Endothelial cell of umbilical vein (primary cell): ENCODE data around the gene TMEM59. TPM values are rescaled to one million over a fixed set of nuclear protein-coding genes. Genes with fewer than 3 reads are reported as not detected.
"Not testable (repeated sequence)": the region's sequence is repeated elsewhere in the genome, so short reads cannot be mapped to it uniquely, and the experiment has no call there.

Experiments used
- BruUV-seq: library from RNA; stranded (reverse); fragments of 400-500 nt; replicated peaks from 2 replicates; lab custom pipeline; 2021; lab: Mats Ljungman, UMichigan
- CTCF ChIA-PET: fragments of 300-600, 350-600 bp; sonication (Branson Sonifier 250); formaldehyde crosslinking; loops from one replicate; lab custom pipeline; 2021; ENCODE audit warnings: antibody characterized with exemption, inconsistent platforms; lab: Charles Lee
- POLR2A ChIA-PET: fragments of 300-600, 350-600 bp; sonication (Branson Sonifier 250); formaldehyde crosslinking; loops from one replicate; lab custom pipeline; 2021; ENCODE audit warnings: antibody characterized with exemption, inconsistent platforms; lab: Charles Lee
- DNase-seq: peaks from one replicate; pipeline ENCODE4 v3.0.0-alpha.2; 2011; ENCODE audit warnings: low read depth, low spot score
- FAIRE-seq: peaks from 2 replicates; lab custom pipeline; 2011; peaks lifted over from hg19 to GRCh38; lab: Jason Lieb, UNC
- H2AFZ ChIP-seq: 2 replicates; pipeline ENCODE4 v1.6.0; 2012; ENCODE audit warnings: low read depth, low read length, control low read depth, inconsistent platforms
- H3K27ac ChIP-seq: 2 replicates; pipeline ENCODE4 v1.5.1; 2011; ENCODE audit warnings: low read depth, mild to moderate bottlenecking, control low read depth, low read length, moderate library complexity; ENCODE audit not compliant: insufficient read depth
- H3K27me3 ChIP-seq, 2 experiments: 2 replicates each; pipeline versions ENCODE4 v1.6.0 to v1.6.1; 2011; ENCODE audit warnings: low read length in 2 of 2, mixed read lengths in 1 of 2; ENCODE audit not compliant: control insufficient read depth in 2 of 2, insufficient read depth in 2 of 2
- H3K36me3 ChIP-seq, 2 experiments: 2 replicates in 1 of 2; 3 replicates in 1 of 2; pipeline ENCODE4 v1.5.1; 2011; ENCODE audit warnings: low read length in 2 of 2, mild to moderate bottlenecking in 1 of 2, moderate library complexity in 1 of 2; ENCODE audit not compliant: control insufficient read depth in 2 of 2, insufficient read depth in 2 of 2; ENCODE audit errors: extremely low read depth in 1 of 2
- H3K4me1 ChIP-seq: 3 replicates; pipeline ENCODE4 v1.5.1; 2011; ENCODE audit warnings: mild to moderate bottlenecking, low read length; ENCODE audit not compliant: control insufficient read depth, insufficient read depth; ENCODE audit errors: extremely low read depth
- H3K4me2 ChIP-seq: 2 replicates; pipeline ENCODE4 v1.6.1; 2011; ENCODE audit warnings: low read length, control low read depth, mixed read lengths; ENCODE audit not compliant: insufficient read depth
- H3K4me3 ChIP-seq, 3 experiments: fragments of 200-600 bp in 1 of 3; sonication (generic), shearing (Covaris generic) in 1 of 3; replicated peaks in 1 of 3; 2 replicates each; pipeline ENCODE4 v1.5.1; 2011 to 2016; ENCODE audit warnings: control low read depth in 3 of 3, low read length in 3 of 3, mild to moderate bottlenecking in 2 of 3, inconsistent platforms in 1 of 3, low read depth in 1 of 3, moderate library complexity in 1 of 3; ENCODE audit not compliant: insufficient read depth in 1 of 3
- H3K79me2 ChIP-seq: 2 replicates; pipeline ENCODE4 v1.6.0; 2012; ENCODE audit warnings: low read length, inconsistent platforms; ENCODE audit not compliant: control insufficient read depth, insufficient read depth
- H3K9ac ChIP-seq: replicated peaks from 2 replicates; pipeline ENCODE3; 2011; ENCODE audit warnings: low read length, control low read depth; ENCODE audit not compliant: insufficient read depth; ENCODE audit errors: extremely low read depth
- H3K9me1 ChIP-seq: replicated peaks from 3 replicates; pipeline ENCODE4 v1.6.0; 2011; ENCODE audit warnings: mild to moderate bottlenecking, low read length; ENCODE audit not compliant: control insufficient read depth, insufficient read depth; ENCODE audit errors: extremely low read depth
- H3K9me3 ChIP-seq: replicated peaks from 2 replicates; pipeline ENCODE4 v1.5.1; 2012; ENCODE audit warnings: low read length, inconsistent platforms; ENCODE audit not compliant: control insufficient read depth, insufficient read depth
- H4K20me1 ChIP-seq: replicated peaks from 2 replicates; pipeline ENCODE3; 2011; ENCODE audit warnings: mild to moderate bottlenecking, low read length; ENCODE audit not compliant: control insufficient read depth, insufficient read depth; ENCODE audit errors: extremely low read depth
- CTCF ChIP-seq, 2 donors: IDR thresholded peaks; 1 replicate in 1 of 2; 2 replicates in 1 of 2; pipeline ENCODE4 v1.5.1; 2011; ENCODE audit warnings: low read length in 2 of 2, mild to moderate bottlenecking in 2 of 2, moderate library complexity in 2 of 2, control low read depth in 1 of 2, inconsistent platforms in 1 of 2, low read depth in 1 of 2; ENCODE audit not compliant: insufficient read depth in 1 of 2; ENCODE audit errors: extremely low read depth in 1 of 2
- EZH2 ChIP-seq: IDR thresholded peaks from 2 replicates; pipeline ENCODE4 v1.6.1; 2012; ENCODE audit warnings: borderline replicate concordance, low read depth, mild to moderate bottlenecking, moderate library complexity, low read length, inconsistent platforms; ENCODE audit not compliant: severe bottlenecking
- FOS ChIP-seq: IDR thresholded peaks from 2 replicates; pipeline ENCODE4 v1.6.1; 2011; ENCODE audit warnings: mild to moderate bottlenecking, low read length, moderate library complexity, borderline replicate concordance; ENCODE audit not compliant: insufficient read depth
- GATA2 ChIP-seq: IDR thresholded peaks from 2 replicates; pipeline ENCODE4 v1.7.0; 2011; ENCODE audit warnings: low read depth, mild to moderate bottlenecking, moderate library complexity, mixed read lengths, low read length; ENCODE audit not compliant: insufficient read length, insufficient read depth
- JUN ChIP-seq: IDR thresholded peaks from 2 replicates; pipeline ENCODE4 v1.6.1; 2011; ENCODE audit warnings: borderline replicate concordance, low read depth; ENCODE audit not compliant: insufficient read length, insufficient read depth
- MAX ChIP-seq: IDR thresholded peaks from 2 replicates; pipeline ENCODE4 v1.6.1; 2011; ENCODE audit not compliant: insufficient read depth, insufficient read length
- MYC ChIP-seq: IDR thresholded peaks from one replicate; pipeline ENCODE4 v1.6.1; 2011; ENCODE audit warnings: mild to moderate bottlenecking, low read depth, low read length
- POLR2A ChIP-seq: IDR thresholded peaks from 2 replicates; pipeline ENCODE4 v1.6.1; 2012; ENCODE audit warnings: low read depth, mild to moderate bottlenecking, control low read depth, low read length
- POLR2AphosphoS5 ChIP-seq: IDR thresholded peaks from 2 replicates; pipeline ENCODE4 v1.6.1; 2012; ENCODE audit warnings: low read depth, mild to moderate bottlenecking, control low read depth, low read length, moderate library complexity; ENCODE audit not compliant: insufficient read depth
- dilution Hi-C: fragments of 300-500 bp; cut with MboI; formaldehyde crosslinking; loops from one replicate; pipeline ENCODE4 v1.15.0; 2019; ENCODE audit warnings: low sequenced_read_pairs; ENCODE audit not compliant: extremely low pct_ligation_motif_present
- intact Hi-C: fragments of 100-400 bp; cut with micrococcal nuclease; formaldehyde crosslinking; loops from one replicate; pipeline ENCODE4 v1.10.0; 2022
- polyA plus RNA-seq, 4 experiments: library from polyadenylated mRNA; depleted of rRNA in 3 of 4; stranded (reverse) in 3 of 4; unstranded in 1 of 4; fragments of >200 nt; gene quantifications; 2 replicates each; pipeline versions ENCODE4 v1.2.1 to v1.2.3, GENCODE V29; 2011 to 2012; ENCODE audit warnings: missing spikeins in 1 of 4
- total RNA-seq: library from RNA; stranded (reverse); gene quantifications from 2 replicates; pipeline ENCODE4 v1.2.3, GENCODE V29; 2021

Gene TMEM59
- total and polyA plus RNA-seq, 2 donors (not counting 3 experiments of a cell fraction or from before 2014, with no cell fraction given) = 196 to 281 TPM

- ChIA-PET POLR2A (no interaction called here), CTCF (interaction anchor here (0.6 kb wide), 1 partner anchor 195 kb away, joined by 3 read pairs; no protein-coding TSS in a partner anchor)
- intact Hi-C loops = no loop called here
- no peak for TF ChIP-seq MAX
- no peak for TF ChIP-seq MYC
- no peak for TF ChIP-seq POLR2A
- TF ChIP-seq FOS = no peak
- no peak for TF ChIP-seq CTCF (IDR thresholded peaks at IDR 0.05; ENCODE audit: extremely low read depth in 1 of 2, insufficient read depth in 1 of 2, low read depth in 1 of 2, low read length in 2 of 2)
- no peak for TF ChIP-seq POLR2AphosphoS5
- TF ChIP-seq JUN = no peak
- TF ChIP-seq EZH2 = no peak
- no peak for TF ChIP-seq GATA2
- Histone ChIP-seq H3K9me3 (no peaks in the 10 kb centered on the region), H3K4me2 (no peak overlapping the region), H3K27ac (no peak overlapping the region), H3K36me3 (no peaks in the 10 kb centered on the region), H3K27me3 (no peaks in the 10 kb centered on the region), H3K9me1 (no peaks in the 10 kb centered on the region), H4K20me1 (no peaks in the 10 kb centered on the region), H3K4me1 (no peaks in the 10 kb centered on the region), H3K79me2 (no peaks in the 10 kb centered on the region), H2AFZ (no peak overlapping the region), H3K9ac (no peak overlapping the region), H3K4me3 (no peak overlapping the region)
- FAIRE-seq (no peak), DNase-seq (no peak)
- dilution Hi-C loops = no loop called here
- BruUV-seq = no TSS peak
Measured at GRCh38 chr1:53995683-53996082, 57.3 kb downstream of the TMEM59 start.

- CTCF ChIA-PET, POLR2A ChIA-PET, FAIRE-seq: not testable (repeated sequence)
Measured at GRCh38 chr1:53994516-53994915, 58.5 kb downstream of the TMEM59 start.

More at GRCh38 chr1:53994516-53994915, 58.5 kb downstream of the TMEM59 start:
- dilution Hi-C loops, H2AFZ ChIP-seq, H3K79me2 ChIP-seq, intact Hi-C loops, H3K4me1 ChIP-seq, H3K4me2 ChIP-seq, BruUV-seq, H3K27ac ChIP-seq, H3K4me3 ChIP-seq, H3K9me3 ChIP-seq, H3K36me3 ChIP-seq, H3K27me3 ChIP-seq, H3K9ac ChIP-seq, H4K20me1 ChIP-seq, H3K9me1 ChIP-seq, DNase-seq: not testable (repeated sequence)
